Measurements from ENCODE around the gene GPR142. TPM values are rescaled to one million over a fixed set of nuclear protein-coding genes. Genes with fewer than 3 reads are reported as not detected.

GPR142 gene
- total RNA-seq, 4 donors from 2014 or later = 0.67 TPM; not detected in 3

DNA sequence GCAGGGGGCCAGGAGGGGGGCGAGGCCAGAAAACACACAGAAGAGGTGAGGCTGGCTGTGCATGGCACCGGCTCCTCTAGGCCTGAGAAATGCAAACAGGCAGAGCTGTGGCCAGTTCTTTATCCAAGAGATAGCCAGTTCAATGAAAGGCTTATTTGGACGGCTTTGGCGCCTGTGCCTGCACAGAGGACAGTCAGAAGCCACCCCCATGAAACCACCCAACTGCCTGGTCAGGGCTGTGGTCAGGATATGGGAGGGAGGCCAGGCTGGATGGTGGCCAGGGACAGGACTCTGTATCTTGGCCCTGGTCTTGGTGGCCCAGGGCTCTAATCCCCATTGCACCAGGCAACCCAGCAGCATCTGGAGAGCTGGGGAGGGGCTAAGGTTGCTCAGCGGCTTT, 40.1 kb downstream of the GPR142 start:
- WGBS, 2 donors = 82 to 89% methylated on average over 5 of the region's 5 CpGs
- H3K4me3 ChIP-seq (replicated peaks in 1 of 3) = no peak overlapping the region
- H3K36me3 ChIP-seq = no peaks in the 10 kb centered on the region
- DNase-seq = no peak
- TF ChIP-seq, protein P1, sequence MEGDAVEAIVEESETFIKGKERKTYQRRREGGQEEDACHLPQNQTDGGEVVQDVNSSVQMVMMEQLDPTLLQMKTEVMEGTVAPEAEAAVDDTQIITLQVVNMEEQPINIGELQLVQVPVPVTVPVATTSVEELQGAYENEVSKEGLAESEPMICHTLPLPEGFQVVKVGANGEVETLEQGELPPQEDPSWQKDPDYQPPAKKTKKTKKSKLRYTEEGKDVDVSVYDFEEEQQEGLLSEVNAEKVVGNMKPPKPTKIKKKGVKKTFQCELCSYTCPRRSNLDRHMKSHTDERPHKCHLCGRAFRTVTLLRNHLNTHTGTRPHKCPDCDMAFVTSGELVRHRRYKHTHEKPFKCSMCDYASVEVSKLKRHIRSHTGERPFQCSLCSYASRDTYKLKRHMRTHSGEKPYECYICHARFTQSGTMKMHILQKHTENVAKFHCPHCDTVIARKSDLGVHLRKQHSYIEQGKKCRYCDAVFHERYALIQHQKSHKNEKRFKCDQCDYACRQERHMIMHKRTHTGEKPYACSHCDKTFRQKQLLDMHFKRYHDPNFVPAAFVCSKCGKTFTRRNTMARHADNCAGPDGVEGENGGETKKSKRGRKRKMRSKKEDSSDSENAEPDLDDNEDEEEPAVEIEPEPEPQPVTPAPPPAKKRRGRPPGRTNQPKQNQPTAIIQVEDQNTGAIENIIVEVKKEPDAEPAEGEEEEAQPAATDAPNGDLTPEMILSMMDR (IDR thresholded peaks at IDR 0.05) = no peak
- TF ChIP-seq POLR2A (IDR thresholded peaks at IDR 0.05) = no peak
- intact Hi-C loops (cut with DNase I) = no loop called here
- no peaks in the 10 kb centered on the region for H3K27me3 ChIP-seq
- H3K27ac ChIP-seq = no peak overlapping the region
- H3K9me3 ChIP-seq = no peaks in the 10 kb centered on the region
- H3K4me1 ChIP-seq = peaks cover 0 to 7% of the 10 kb centered on the region in 2 donors

DNA sequence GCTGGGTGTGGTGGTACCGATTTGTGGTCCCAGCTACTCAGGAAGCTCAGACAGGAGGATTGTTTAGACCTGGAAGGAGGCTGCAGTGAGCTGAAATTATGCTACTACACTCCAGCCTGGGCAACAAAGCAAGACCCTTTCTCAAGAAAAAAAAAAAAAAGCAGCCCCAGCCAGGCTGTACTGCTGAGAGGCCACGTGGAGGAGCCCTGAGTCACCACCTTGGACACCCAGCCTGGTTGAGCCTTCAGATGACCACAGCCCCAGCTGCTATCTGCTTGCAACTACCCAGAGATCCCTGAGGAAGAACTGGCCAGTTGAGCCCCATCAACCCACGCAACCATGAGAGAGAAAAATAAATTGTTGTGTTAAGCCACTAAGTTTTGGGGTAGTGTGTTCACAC, 41.0 kb downstream of the GPR142 start:
- Histone ChIP-seq H3K9me3 (no peaks in the 10 kb centered on the region), H3K27me3 (no peaks in the 10 kb centered on the region), H3K27ac (no peak overlapping the region), H3K4me3 (replicated peaks in 1 of 3) (no peak overlapping the region), H3K36me3 (no peaks in the 10 kb centered on the region), H3K4me1 (peaks cover 0 to 12% of the 10 kb centered on the region in 2 donors)
- DNase-seq = peak; percentile 39 to 40
- intact Hi-C loops (cut with DNase I) = no loop called here
- no peak for TF ChIP-seq POLR2A (IDR thresholded peaks at IDR 0.05)
- TF ChIP-seq, protein P1 (IDR thresholded peaks at IDR 0.05) = no peak
- 65 to 70% methylated on average over 3 of the region's 3 CpGs for WGBS, 2 donors

DNA sequence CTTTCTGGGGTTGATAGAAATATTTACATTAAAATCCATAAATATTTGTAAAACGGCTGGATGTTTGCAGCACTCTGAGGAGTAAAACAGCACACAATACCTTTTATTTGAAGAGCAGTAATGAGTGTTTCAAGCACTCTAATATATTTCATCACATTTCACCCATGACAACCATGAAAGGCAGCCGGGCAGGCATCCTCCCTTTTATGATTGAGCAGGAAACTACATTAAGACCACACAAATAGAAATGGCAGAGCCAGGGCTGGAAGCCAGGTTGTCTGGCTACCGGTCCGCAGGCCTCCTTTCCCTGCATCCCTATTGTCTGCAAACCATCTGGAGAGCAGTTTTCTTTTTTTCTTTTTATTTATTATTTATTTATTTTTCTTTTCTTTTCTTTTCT, 41.5 kb downstream of the GPR142 start:
- no peak for DNase-seq
- WGBS, 2 donors = 74 to 85% methylated on average over 4 of the region's 4 CpGs
- TF ChIP-seq, protein P1 (IDR thresholded peaks at IDR 0.05) = no peak
- TF ChIP-seq POLR2A (IDR thresholded peaks at IDR 0.05) = no peak
- no peak overlapping the region for H3K27ac ChIP-seq
- no peaks in the 10 kb centered on the region for H3K27me3 ChIP-seq
- peaks cover 0 to 17% of the 10 kb centered on the region in 2 donors for H3K4me1 ChIP-seq
- no peaks in the 10 kb centered on the region for H3K36me3 ChIP-seq
- H3K9me3 ChIP-seq = no peaks in the 10 kb centered on the region
- intact Hi-C loops (cut with DNase I) = no loop called here
- no peak overlapping the region for H3K4me3 ChIP-seq (replicated peaks in 1 of 3)

DNA sequence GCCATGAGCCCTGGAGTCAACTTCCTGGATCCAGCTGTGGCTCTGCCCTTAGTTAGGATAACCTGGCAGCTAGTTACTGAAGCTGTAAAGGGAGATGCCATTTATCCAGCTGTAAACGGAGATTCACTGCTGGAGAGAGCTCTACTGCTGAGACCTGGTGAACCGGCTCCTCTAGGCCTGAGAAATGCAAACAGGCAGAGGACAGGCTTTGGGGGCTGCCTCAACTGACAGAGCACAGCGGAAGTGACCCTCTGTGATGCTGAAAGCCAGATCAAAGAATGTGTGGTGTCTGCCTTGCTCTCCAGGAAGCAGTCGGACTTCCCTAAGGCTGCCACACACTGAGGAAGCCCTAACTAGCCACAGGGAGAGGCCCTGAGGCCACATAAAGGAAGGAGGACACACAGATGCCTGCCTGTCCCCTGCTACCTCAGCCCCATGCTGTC, 42.7 kb downstream of the GPR142 start:
- Histone ChIP-seq H3K27me3 (no peaks in the 10 kb centered on the region), H3K27ac (no peak overlapping the region), H3K4me1 (peaks cover 0 to 20% of the 10 kb centered on the region in 2 donors), H3K36me3 (no peaks in the 10 kb centered on the region), H3K4me3 (replicated peaks in 1 of 3) (no peak overlapping the region), H3K9me3 (no peaks in the 10 kb centered on the region)
- WGBS, 2 donors = 91 to 93% methylated on average over 3 to 4 of the region's 4 CpGs
- TF ChIP-seq POLR2A (IDR thresholded peaks at IDR 0.05) = no peak
- TF ChIP-seq, protein P1 (IDR thresholded peaks at IDR 0.05) = no peak
- intact Hi-C loops (cut with DNase I) = no loop called here
- DNase-seq = no peak

DNA sequence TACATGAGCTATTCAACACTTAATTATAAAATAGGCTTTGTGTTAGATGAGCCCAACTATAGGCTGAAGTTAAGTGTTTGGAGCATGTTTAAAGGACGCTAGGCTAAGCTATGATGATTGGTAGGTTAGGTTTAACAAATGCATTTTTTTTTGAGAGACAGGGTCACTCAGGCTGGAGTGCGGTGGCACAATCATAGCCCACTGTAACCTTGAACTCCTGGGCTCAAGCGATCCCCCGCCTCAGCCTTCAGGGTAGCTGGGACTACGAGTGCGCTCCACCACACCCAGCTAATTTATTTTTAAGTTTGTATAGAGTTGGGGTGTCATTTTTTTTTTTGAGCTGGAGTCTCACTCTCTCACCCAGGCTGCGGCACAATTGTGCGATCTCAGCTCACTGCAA, 45.3 kb downstream of the GPR142 start:
- no peaks in the 10 kb centered on the region for H3K36me3 ChIP-seq
- peaks cover 0 to 16% of the 10 kb centered on the region in 2 donors for H3K4me1 ChIP-seq
- intact Hi-C loops (cut with DNase I) = no loop called here
- H3K9me3 ChIP-seq = no peaks in the 10 kb centered on the region
- peak overlapping the region in 1 of 3 donors; percentile 36 for H3K27ac ChIP-seq
- no peak for TF ChIP-seq POLR2A (IDR thresholded peaks at IDR 0.05)
- TF ChIP-seq, protein P1 (IDR thresholded peaks at IDR 0.05) = no peak
- no peak overlapping the region for H3K4me3 ChIP-seq (replicated peaks in 1 of 3)
- H3K27me3 ChIP-seq = no peaks in the 10 kb centered on the region
- WGBS, 2 donors = 96 to 97% methylated on average over 8 of the region's 8 CpGs
- DNase-seq = no peak
